SK-N-SH (cell line): Measurements from ENCODE around the gene WNT8B. TPM values are rescaled to one million over a fixed set of nuclear protein-coding genes. Genes with fewer than 3 reads are reported as not detected.

Experiments used
- CTCF ChIA-PET: fragments of 300-600, 350-600 bp; formaldehyde crosslinking; extraction: SDS; loops from one replicate; lab custom pipeline; 2021; lab: Yijun Ruan, JAX
- POLR2A ChIA-PET: fragments of 350-600 bp; sonication (Branson Sonifier 250); formaldehyde crosslinking; extraction: SDS; loops from one replicate; lab custom pipeline; 2020; ENCODE audit warnings: antibody characterized with exemption, inconsistent platforms; lab: Yijun Ruan, JAX
- DNase-seq: peaks from one replicate; pipeline ENCODE4 v3.0.0; 2012
- H2AFZ ChIP-seq: fragments of 200-600 bp; sonication (generic); 2 replicates; pipeline ENCODE4 v1.8.1; 2016; ENCODE audit warnings: antibody characterized with exemption, mild to moderate bottlenecking, low read depth
- H3F3A ChIP-seq: fragments of 200-600 bp; sonication (generic); replicated peaks from 2 replicates; pipeline ENCODE3; 2016; ENCODE audit warnings: antibody characterized with exemption, mild to moderate bottlenecking; ENCODE audit not compliant: insufficient read depth
- H3K27ac ChIP-seq, 2 experiments: fragments of 200-500 bp in 1 of 2; fragments of 200-600 bp in 1 of 2; sonication (Bioruptor generic) in 1 of 2; sonication (generic), shearing (Covaris generic) in 1 of 2; 2 replicates each; pipeline versions ENCODE4 v1.5.1 to v1.6.1; 2014 to 2016; ENCODE audit warnings: low read depth in 2 of 2, inconsistent platforms in 1 of 2, low read length in 1 of 2, mild to moderate bottlenecking in 1 of 2, mixed read lengths in 1 of 2
- H3K27me3 ChIP-seq: fragments of 200-600 bp; sonication (generic), shearing (Covaris generic); 2 replicates; pipeline ENCODE4 v1.6.1; 2016; ENCODE audit warnings: mixed run types; ENCODE audit not compliant: insufficient read depth
- H3K36me3 ChIP-seq, 2 experiments: fragments of 200-500 bp in 1 of 2; fragments of 200-600 bp in 1 of 2; sonication (Bioruptor generic) in 1 of 2; sonication (generic) in 1 of 2; replicated peaks in 1 of 2; 2 replicates each; pipeline versions ENCODE3 to v1.5.1; 2014 to 2016; ENCODE audit warnings: low read length in 1 of 2, mild to moderate bottlenecking in 1 of 2; ENCODE audit not compliant: insufficient read depth in 2 of 2, control insufficient read depth in 1 of 2
- H3K4me1 ChIP-seq, 2 experiments: fragments of 200-500 bp in 1 of 2; fragments of 200-600 bp in 1 of 2; sonication (Bioruptor generic) in 1 of 2; sonication (generic), shearing (Covaris generic) in 1 of 2; 2 replicates each; pipeline versions ENCODE4 v1.5.1 to v1.6.1; 2014 to 2016; ENCODE audit warnings: low read depth in 1 of 2, low read length in 1 of 2, mixed run types in 1 of 2; ENCODE audit not compliant: insufficient read depth in 2 of 2, control insufficient read depth in 1 of 2
- H3K4me2 ChIP-seq: fragments of 200-600 bp; sonication (generic), shearing (Covaris generic); 2 replicates; pipeline ENCODE4 v1.6.1; 2017; ENCODE audit warnings: mixed run types
- H3K4me3 ChIP-seq, 2 experiments: fragments of 200-500 bp in 1 of 2; fragments of 200-600 bp in 1 of 2; sonication (Bioruptor generic) in 1 of 2; sonication (generic), shearing (Covaris generic) in 1 of 2; 2 replicates each; pipeline versions ENCODE4 v1.5.1 to v1.8.1; 2014 to 2016; ENCODE audit warnings: low read depth in 2 of 2, inconsistent platforms in 1 of 2, low read length in 1 of 2, mild to moderate bottlenecking in 1 of 2, mixed read lengths in 1 of 2, moderate library complexity in 1 of 2
- H3K79me2 ChIP-seq: fragments of 200-600 bp; sonication (generic); 2 replicates; pipeline ENCODE4 v1.8.1; 2017; ENCODE audit warnings: mild to moderate bottlenecking; ENCODE audit not compliant: insufficient read depth
- H3K9ac ChIP-seq: fragments of 200-600 bp; sonication (generic); 2 replicates; pipeline ENCODE4 v1.6.1; 2017; ENCODE audit warnings: mixed run types
- H3K9me2 ChIP-seq: fragments of 200-600 bp; sonication (generic); 2 replicates; pipeline ENCODE4 v1.6.1; 2017; ENCODE audit warnings: mixed run types
- H3K9me3 ChIP-seq: fragments of 200-600 bp; sonication (generic); 2 replicates; pipeline ENCODE4 v1.6.1; 2017; ENCODE audit warnings: mixed run types, mild to moderate bottlenecking, moderate library complexity
- H4K20me1 ChIP-seq: fragments of 200-600 bp; sonication (generic); 2 replicates; pipeline ENCODE4 v1.6.1; 2017; ENCODE audit warnings: mild to moderate bottlenecking, mixed run types; ENCODE audit not compliant: insufficient read depth
- CHD2 ChIP-seq: fragments of 150-350 bp; IDR thresholded peaks from 2 replicates; pipeline ENCODE4 v1.6.1; 2018; ENCODE audit warnings: low read length; ENCODE audit not compliant: partially characterized antibody
- FOXJ3 ChIP-seq: sonication (generic); formaldehyde crosslinking; IDR thresholded peaks from 2 replicates; pipeline ENCODE4 v1.5.1; 2020; ENCODE audit warnings: mild to moderate bottlenecking, missing genetic modification reagents
- IRF3 ChIP-seq: fragments of 150-350 bp; IDR thresholded peaks from 2 replicates; pipeline ENCODE4 v1.6.1; 2016; ENCODE audit warnings: mild to moderate bottlenecking, low read depth, low read length
- MAX ChIP-seq: IDR thresholded peaks from 2 replicates; pipeline ENCODE4 v1.4.0; 2012; ENCODE audit warnings: low read depth
- MXI1 ChIP-seq: IDR thresholded peaks from 2 replicates; pipeline ENCODE4 v1.6.1; 2012; ENCODE audit warnings: mild to moderate bottlenecking, low read depth, low read length, improper control_type of control experiment
- NFIC ChIP-seq: IDR thresholded peaks from 2 replicates; pipeline ENCODE4 v1.4.0; 2012; ENCODE audit warnings: borderline replicate concordance
- POLR2AphosphoS5 ChIP-seq: IDR thresholded peaks from 2 replicates; pipeline ENCODE4 v1.6.1; 2012; ENCODE audit warnings: low read depth, low read length
- RAD21 ChIP-seq: IDR thresholded peaks from 2 replicates; pipeline ENCODE4 v1.6.1; 2012; ENCODE audit warnings: mild to moderate bottlenecking, low read length
- RCOR1 ChIP-seq: fragments of 150-350 bp; IDR thresholded peaks from 2 replicates; pipeline ENCODE4 v1.6.1; 2017; ENCODE audit warnings: antibody characterized with exemption, low read length
- RFX5 ChIP-seq: IDR thresholded peaks from 2 replicates; pipeline ENCODE4 v1.6.1; 2012; ENCODE audit warnings: mild to moderate bottlenecking, improper control_type of control experiment, low read length
- RXRA ChIP-seq: IDR thresholded peaks from 2 replicates; pipeline ENCODE4 v1.4.0; 2012; ENCODE audit warnings: low read depth, mild to moderate bottlenecking, borderline replicate concordance
- TEAD4 ChIP-seq: IDR thresholded peaks from 2 replicates; pipeline ENCODE4 v1.4.0; 2012; ENCODE audit warnings: mild to moderate bottlenecking, borderline replicate concordance; ENCODE audit not compliant: insufficient read depth
- ZBTB33 ChIP-seq: IDR thresholded peaks from 2 replicates; pipeline ENCODE4 v1.4.0; 2012; ENCODE audit warnings: low read depth, borderline replicate concordance
- WGBS: methylation state at CpG from one replicate; pipeline ENCODE4 v1.1.6; 2017; ENCODE audit warnings: low lambda C conversion rate; 5-methylcytosine and 5-hydroxymethylcytosine counted together
- polyA plus RNA-seq, 3 experiments: library from polyadenylated mRNA; depleted of rRNA; stranded (reverse); fragments of >200 nt; gene quantifications; 2 replicates each; pipeline ENCODE4 v1.2.3, GENCODE V29; 2012
- TF ChIP-seq, protein P1 (sequence below): IDR thresholded peaks from 2 replicates; pipeline ENCODE4 v1.4.0; 2012; ENCODE audit warnings: low read depth, borderline replicate concordance

Gene WNT8B
- polyA plus RNA-seq, 1 of the 3 experiments (the other 2 are of a cell fraction): 0.18 TPM

DNA sequence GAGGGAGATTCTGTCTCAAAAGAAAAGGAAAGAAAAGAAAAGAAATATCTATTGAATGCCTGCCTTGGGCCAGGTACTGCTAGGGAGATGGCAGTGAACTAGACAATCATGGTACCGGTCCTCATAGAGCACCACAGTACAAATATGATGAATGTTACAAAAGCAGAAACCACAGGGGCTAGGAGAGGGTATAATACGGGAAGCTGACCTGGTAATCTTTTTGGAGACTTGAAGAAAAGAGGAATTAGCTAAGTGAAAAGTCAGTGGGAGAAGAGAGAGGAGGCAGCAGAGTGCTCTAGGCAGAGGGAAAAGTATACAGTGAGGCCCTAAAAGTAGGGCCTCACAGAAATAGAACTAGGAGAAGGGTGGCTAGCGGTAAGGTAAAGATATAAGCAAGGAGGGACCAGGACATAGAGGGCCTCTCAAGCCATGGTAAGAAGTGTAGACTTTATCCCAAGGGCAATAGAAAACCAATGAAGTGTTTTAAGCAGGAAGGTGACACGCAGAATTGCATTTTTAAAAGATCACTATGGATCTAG lies 42.8 kb upstream of the WNT8B start:
- no peak overlapping the region for H3K27ac ChIP-seq
- WGBS: 77% methylated on average over 4 of the region's 4 CpGs
- peaks cover 0 to 2% of the 10 kb centered on the region in 2 experiments; a peak in 1 of 4 replicates for H3K4me1 ChIP-seq
- ChIA-PET POLR2A (interaction anchor here (0.9 kb wide), 1 partner anchor 73 kb away, joined by 3 read pairs; the partner anchor contains the start of gene SCD), CTCF (interaction anchor here (0.9 kb wide), 1 partner anchor 14 kb away, joined by 3 read pairs; no protein-coding TSS in a partner anchor)
- no peak overlapping the region for H3K4me3 ChIP-seq
- no peaks in the 10 kb centered on the region for H4K20me1 ChIP-seq
- no peaks in the 10 kb centered on the region for H3K36me3 ChIP-seq
- no peak for DNase-seq
- peaks cover 11% of the 10 kb centered on the region; the same call in 1 of the 2 replicates for H3K27me3 ChIP-seq
- H3K9me3 ChIP-seq: no peaks in the 10 kb centered on the region
- no peaks in the 10 kb centered on the region for H3K9me2 ChIP-seq
- H2AFZ ChIP-seq: no peak overlapping the region
- H3K4me2 ChIP-seq: no peak overlapping the region
- TF ChIP-seq IRF3: no peak
- no peak for TF ChIP-seq CHD2
- TF ChIP-seq RCOR1: no peak
- no peak for TF ChIP-seq MAX
- no peak for TF ChIP-seq NFIC
- no peak for TF ChIP-seq ZBTB33
- no peak for TF ChIP-seq FOXJ3 (CRISPR knock-in tag)
- no peak for TF ChIP-seq MXI1
- no peak for TF ChIP-seq TEAD4
- TF ChIP-seq RXRA: no peak
- TF ChIP-seq POLR2AphosphoS5: no peak
- no peak for TF ChIP-seq RFX5
- no peak for TF ChIP-seq RAD21
- TF ChIP-seq, protein P1, sequence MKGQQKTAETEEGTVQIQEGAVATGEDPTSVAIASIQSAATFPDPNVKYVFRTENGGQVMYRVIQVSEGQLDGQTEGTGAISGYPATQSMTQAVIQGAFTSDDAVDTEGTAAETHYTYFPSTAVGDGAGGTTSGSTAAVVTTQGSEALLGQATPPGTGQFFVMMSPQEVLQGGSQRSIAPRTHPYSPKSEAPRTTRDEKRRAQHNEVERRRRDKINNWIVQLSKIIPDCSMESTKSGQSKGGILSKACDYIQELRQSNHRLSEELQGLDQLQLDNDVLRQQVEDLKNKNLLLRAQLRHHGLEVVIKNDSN: no peak
- H3K9ac ChIP-seq: no peak overlapping the region
- H3K79me2 ChIP-seq: no peaks in the 10 kb centered on the region
- H3F3A ChIP-seq: no peaks in the 10 kb centered on the region
